GM12878 (cell line): ENCODE results near the gene FAM219A. TPM values are rescaled to one million over a fixed set of nuclear protein-coding genes. Genes with fewer than 3 reads are reported as not detected.

Source experiments
- ATAC-seq: fragments of 200-7000 bp; cut with Tn5 transposase; 3 replicates; pipeline ENCODE4 v1.9.1; 2020; ENCODE audit warnings: mild to moderate bottlenecking, moderate library complexity
- BruUV-seq: library from RNA; stranded (reverse); fragments of 400-500 nt; replicated peaks from 2 replicates; lab custom pipeline; 2021; lab: Mats Ljungman, UMichigan
- CTCF ChIA-PET: fragments of 300-600 bp; sonication (Branson Sonifier 250); formaldehyde crosslinking; extraction: SDS; loops from one replicate; lab custom pipeline; 2021; ENCODE audit warnings: inconsistent platforms; lab: Yijun Ruan, JAX
- POLR2A ChIA-PET: fragments of 350-600 bp; formaldehyde crosslinking; extraction: SDS; loops from one replicate; lab custom pipeline; 2021; ENCODE audit warnings: inconsistent platforms; lab: Charles Lee
- RAD21 ChIA-PET: fragments of 300-600 bp; sonication (Branson Sonifier 250); formaldehyde crosslinking; loops from one replicate; lab custom pipeline; 2023; ENCODE audit warnings: antibody characterized with exemption; ENCODE audit not compliant: unreplicated experiment; lab: Charles Lee
- SMC1A ChIA-PET: fragments of 300-600 bp; sonication (Branson Sonifier 250); formaldehyde crosslinking; loops from one replicate; lab custom pipeline; 2023; ENCODE audit not compliant: unreplicated experiment, uncharacterized antibody; lab: Charles Lee
- DNase-seq: peaks from one replicate; pipeline ENCODE4 v3.0.0-alpha.2; 2011; ENCODE audit warnings: low read depth, low spot score
- FAIRE-seq: peaks from 3 replicates; lab custom pipeline; 2011; peaks lifted over from hg19 to GRCh38; lab: Jason Lieb, UNC
- H2AFZ ChIP-seq: 2 replicates; pipeline ENCODE4 v1.6.0; 2011; ENCODE audit warnings: low read depth, low read length, control low read depth; ENCODE audit not compliant: control insufficient read depth
- H3K27ac ChIP-seq: 2 replicates; pipeline ENCODE4 v1.5.1; 2011; ENCODE audit warnings: control low read depth; ENCODE audit not compliant: control insufficient read depth, insufficient read depth
- H3K27me3 ChIP-seq, 2 experiments: replicated peaks in 1 of 2; 2 replicates each; pipeline versions ENCODE4 v1.6.0 to v1.6.1; 2011; ENCODE audit warnings: low read length in 1 of 2; ENCODE audit not compliant: control insufficient read depth in 2 of 2, insufficient read depth in 2 of 2
- H3K36me3 ChIP-seq, 2 experiments: 2 replicates each; pipeline ENCODE4 v1.5.1; 2011; ENCODE audit warnings: low read length in 1 of 2; ENCODE audit not compliant: control insufficient read depth in 2 of 2, insufficient read depth in 2 of 2
- H3K4me1 ChIP-seq: 2 replicates; pipeline ENCODE4 v1.6.1; 2011; ENCODE audit warnings: mild to moderate bottlenecking, low read length, moderate library complexity, mixed read lengths; ENCODE audit not compliant: control insufficient read depth, insufficient read depth
- H3K4me2 ChIP-seq: 2 replicates; pipeline ENCODE4 v1.6.0; 2011; ENCODE audit warnings: control low read depth; ENCODE audit not compliant: control insufficient read depth, insufficient read depth
- H3K4me3 ChIP-seq: fragments of 200-600 bp; sonication (generic); 2 replicates; pipeline ENCODE4 v1.5.1; 2016
- H3K79me2 ChIP-seq: 2 replicates; pipeline ENCODE4 v1.6.0; 2011; ENCODE audit warnings: low read length; ENCODE audit not compliant: control insufficient read depth, insufficient read depth
- H3K9ac ChIP-seq: 2 replicates; pipeline ENCODE4 v1.8.0; 2011; ENCODE audit warnings: low read length, control low read depth, mixed read lengths; ENCODE audit not compliant: control insufficient read depth, insufficient read depth
- H3K9me3 ChIP-seq: replicated peaks from 3 replicates; pipeline ENCODE4 v1.5.1; 2011; ENCODE audit warnings: mild to moderate bottlenecking, low read length; ENCODE audit not compliant: control insufficient read depth, insufficient read depth
- H4K20me1 ChIP-seq: 2 replicates; pipeline ENCODE4 v1.6.0; 2011; ENCODE audit not compliant: control insufficient read depth, insufficient read depth
- BMI1 ChIP-seq: fragments of 450-650 bp; IDR thresholded peaks from 2 replicates; pipeline ENCODE4 v1.6.1; 2016; ENCODE audit warnings: mild to moderate bottlenecking, moderate library complexity, borderline replicate concordance
- CREB1 ChIP-seq: IDR thresholded peaks from 2 replicates; pipeline ENCODE4 v1.6.1; 2012; ENCODE audit warnings: low read depth, mild to moderate bottlenecking, inconsistent platforms
- IKZF1 ChIP-seq: fragments of 450-650 bp; conservative IDR thresholded peaks from 2 replicates; pipeline ENCODE4 v1.6.1; 2017; ENCODE audit warnings: antibody characterized with exemption, mild to moderate bottlenecking
- JUNB ChIP-seq: IDR thresholded peaks from 2 replicates; pipeline ENCODE4 v1.6.1; 2016; ENCODE audit warnings: antibody characterized with exemption, mild to moderate bottlenecking
- MEF2A ChIP-seq: IDR thresholded peaks from 2 replicates; pipeline ENCODE4 v1.6.1; 2011; ENCODE audit warnings: low read depth, mild to moderate bottlenecking, low read length, moderate library complexity; ENCODE audit not compliant: insufficient read depth
- NR2F1 ChIP-seq: fragments of 450-650 bp; conservative IDR thresholded peaks from 2 replicates; pipeline ENCODE4 v1.6.1; 2017; ENCODE audit warnings: mild to moderate bottlenecking
- PAX8 ChIP-seq: fragments of 450-650 bp; IDR thresholded peaks from 2 replicates; pipeline ENCODE4 v1.6.1; 2017; ENCODE audit warnings: mild to moderate bottlenecking, moderate library complexity
- RAD21 ChIP-seq: IDR thresholded peaks from 2 replicates; pipeline ENCODE4 v1.6.1; 2011; ENCODE audit warnings: mild to moderate bottlenecking, low read depth, low read length, moderate library complexity; ENCODE audit not compliant: insufficient read depth
- RB1 ChIP-seq: fragments of 450-650 bp; formaldehyde crosslinking; IDR thresholded peaks from 2 replicates; pipeline ENCODE4 v1.6.1; 2017; ENCODE audit warnings: mild to moderate bottlenecking, borderline replicate concordance
- RELA ChIP-seq: fragments of 450-650 bp; IDR thresholded peaks from 2 replicates; pipeline ENCODE4 v1.8.0; 2014; ENCODE audit warnings: borderline replicate concordance; ENCODE audit not compliant: partially characterized antibody
- SIN3A ChIP-seq: IDR thresholded peaks from 2 replicates; pipeline ENCODE4 v1.6.1; 2012; ENCODE audit warnings: low read depth, low read length, improper control_type of control experiment
- SIX5 ChIP-seq: IDR thresholded peaks from 2 replicates; pipeline ENCODE4 v1.6.1; 2011; ENCODE audit warnings: mild to moderate bottlenecking, low read depth, low read length, moderate library complexity; ENCODE audit not compliant: severe bottlenecking
- TCF7 ChIP-seq: IDR thresholded peaks from 2 replicates; pipeline ENCODE4 v1.6.1; 2014; ENCODE audit warnings: antibody characterized with exemption, borderline replicate concordance
- ZNF384 ChIP-seq: IDR thresholded peaks from 2 replicates; pipeline ENCODE4 v1.6.1; 2012; ENCODE audit warnings: low read depth, mild to moderate bottlenecking, low read length, improper control_type of control experiment, borderline replicate concordance
- WGBS: methylation state at CpG from one replicate; pipeline ENCODE4 v1.1.6; 2016; ENCODE audit warnings: low lambda C conversion rate; ENCODE audit not compliant: insufficient replicate concordance, insufficient coverage; ENCODE audit errors: missing lambda C conversion rate; 5-methylcytosine and 5-hydroxymethylcytosine counted together
- in situ Hi-C: fragments of 300-500 bp; cut with MboI; formaldehyde crosslinking; loops from 9 replicates; pipeline ENCODE4 v1.14.3; 2018; ENCODE audit warnings: mixed read lengths
- intact Hi-C: fragments of 100-400 bp; cut with micrococcal nuclease; formaldehyde crosslinking; loops from one replicate; pipeline ENCODE4 v1.14.2; 2022; ENCODE audit not compliant: unreplicated experiment
- polyA plus RNA-seq, 11 experiments: library from polyadenylated mRNA; depleted of rRNA in 4 of 11; unstranded in 6 of 11; stranded (reverse) in 5 of 11; fragments of >200 nt; fragmentation: Nextera tagmentation in 4 of 11; fragmentation: Illumina TruSeq in 1 of 11; extraction: Ambion mirVana in 4 of 11; extraction: Trizol in 1 of 11; gene quantifications; 1 replicate in 1 of 11; 2 replicates in 10 of 11; pipeline versions ENCODE4 v1.2.1 to v1.2.3, GENCODE V29; 2011 to 2016; ENCODE audit warnings: inconsistent platforms in 2 of 11, missing spikeins in 2 of 11, low read depth in 1 of 11
- total RNA-seq, 4 experiments: library from RNA; depleted of rRNA in 3 of 4; stranded (reverse); fragments of >200 nt in 3 of 4; fragmentation: Illumina TruSeq in 1 of 4; extraction: Trizol in 1 of 4; gene quantifications; 2 replicates each; pipeline versions ENCODE4 v1.2.1 to v1.2.3, GENCODE V29; 2013 to 2021
- TF ChIP-seq, protein P1 (sequence below): IDR thresholded peaks from 2 replicates; pipeline ENCODE4 v1.6.1; 2012; ENCODE audit warnings: low read depth, low read length, improper control_type of control experiment

The FAM219A gene
- total and polyA plus RNA-seq, 10 of the 15 experiments (the other 5 are each of a cell fraction or from before 2014, with no cell fraction given), result 0.11 to 2.0 (median 0.71) TPM

DNA sequence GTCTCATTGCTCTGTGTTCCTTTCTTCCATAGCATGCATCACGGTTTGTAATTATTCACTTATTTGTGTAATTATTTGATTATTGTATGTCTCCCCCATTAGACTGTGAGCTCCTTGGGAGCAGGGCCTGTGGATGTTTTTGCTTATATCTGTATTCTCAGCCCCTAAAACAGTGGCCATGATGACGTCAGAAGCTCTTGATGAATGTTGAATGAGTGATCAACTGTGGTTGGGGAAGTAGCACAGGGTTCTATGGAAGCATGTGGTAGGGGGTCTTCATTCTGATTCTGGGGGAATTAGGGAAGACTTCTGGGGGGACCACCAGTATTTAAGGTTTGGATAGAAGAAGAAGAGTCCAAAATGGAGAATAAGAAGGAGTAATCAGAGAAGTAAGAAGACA lies 6.2 kb upstream of the FAM219A start:
- no peaks in the 10 kb centered on the region for H3K4me1 ChIP-seq
- DNase-seq (no peak), FAIRE-seq (no peak), ATAC-seq (no peak)
- H3K9me3 ChIP-seq, result no peaks in the 10 kb centered on the region
- ChIA-PET POLR2A (no interaction called here), RAD21 (no interaction called here), SMC1A (no interaction called here), CTCF (interaction anchor here (1.5 kb wide), 1 partner anchor 37 kb away, joined by 4 read pairs; no protein-coding TSS in a partner anchor)
- WGBS, result 3% methylated on average over 2 of the region's 2 CpGs
- H2AFZ ChIP-seq, result no peak overlapping the region
- intact Hi-C loops, result no loop called here
- TF ChIP-seq, protein P1, sequence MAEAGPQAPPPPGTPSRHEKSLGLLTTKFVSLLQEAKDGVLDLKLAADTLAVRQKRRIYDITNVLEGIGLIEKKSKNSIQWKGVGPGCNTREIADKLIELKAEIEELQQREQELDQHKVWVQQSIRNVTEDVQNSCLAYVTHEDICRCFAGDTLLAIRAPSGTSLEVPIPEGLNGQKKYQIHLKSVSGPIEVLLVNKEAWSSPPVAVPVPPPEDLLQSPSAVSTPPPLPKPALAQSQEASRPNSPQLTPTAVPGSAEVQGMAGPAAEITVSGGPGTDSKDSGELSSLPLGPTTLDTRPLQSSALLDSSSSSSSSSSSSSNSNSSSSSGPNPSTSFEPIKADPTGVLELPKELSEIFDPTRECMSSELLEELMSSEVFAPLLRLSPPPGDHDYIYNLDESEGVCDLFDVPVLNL, result no peak
- TF ChIP-seq ZNF384 (no peak), MEF2A (no peak), JUNB (no peak), RAD21 (no peak)
- in situ Hi-C loops, result no loop called here
- H3K9ac ChIP-seq, result no peak overlapping the region
- no peak overlapping the region for H3K4me3 ChIP-seq
- no peaks in the 10 kb centered on the region for H3K36me3 ChIP-seq
- no TSS peak for BruUV-seq
- no peak overlapping the region for H3K27ac ChIP-seq
- no peak overlapping the region for H3K4me2 ChIP-seq
- H3K27me3 ChIP-seq, result peaks cover 0 to 11% of the 10 kb centered on the region in 2 experiments; a peak in 2 of 4 replicates
- H3K79me2 ChIP-seq, result no peaks in the 10 kb centered on the region
- H4K20me1 ChIP-seq, result no peaks in the 10 kb centered on the region

DNA sequence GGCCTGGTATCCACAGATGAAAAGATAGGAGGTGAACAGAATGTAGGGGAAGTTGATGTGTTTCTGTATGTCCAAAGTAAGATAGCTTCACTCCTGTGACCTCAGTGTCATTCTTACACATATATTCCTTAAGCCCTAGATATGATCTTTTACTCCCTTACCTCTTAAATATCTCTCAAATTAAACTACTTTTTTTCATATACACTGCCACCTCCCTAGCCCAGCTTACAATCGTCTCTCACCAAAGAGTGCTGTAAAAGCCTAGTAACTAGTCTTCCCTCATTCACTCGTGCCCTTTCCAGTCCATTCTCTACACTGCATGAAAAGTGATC lies 5.5 kb upstream of the FAM219A start:
- Histone ChIP-seq H4K20me1 (no peaks in the 10 kb centered on the region), H2AFZ (no peak overlapping the region), H3K79me2 (no peaks in the 10 kb centered on the region), H3K36me3 (no peaks in the 10 kb centered on the region), H3K4me3 (no peak overlapping the region), H3K27ac (no peak overlapping the region), H3K4me2 (no peak overlapping the region), H3K27me3 (peaks cover 0 to 11% of the 10 kb centered on the region in 2 experiments; a peak in 3 of 4 replicates), H3K9ac (no peak overlapping the region), H3K9me3 (no peaks in the 10 kb centered on the region), H3K4me1 (no peaks in the 10 kb centered on the region)
- no peak for FAIRE-seq
- ChIA-PET RAD21 (no interaction called here), SMC1A (interaction anchor here (1.2 kb wide), 1 partner anchor 10 kb away, joined by 5 read pairs; no protein-coding TSS in a partner anchor), POLR2A (no interaction called here), CTCF (interaction anchor here (1.2 to 1.5 kb wide), 2 partner anchors 36 to 38 kb away, joined by 3 to 4 read pairs; no protein-coding TSS in a partner anchor)
- ATAC-seq, result no peak
- intact Hi-C loops, result no loop called here
- no peak for DNase-seq
- BruUV-seq, result no TSS peak
- in situ Hi-C loops, result no loop called here
- WGBS, result 18% methylated on average over 2 of the region's 2 CpGs
- TF ChIP-seq NR2F1, result no peak
- TF ChIP-seq RELA, result no peak
- no peak for TF ChIP-seq PAX8
- no peak for TF ChIP-seq CREB1
- TF ChIP-seq SIX5, result no peak
- TF ChIP-seq RB1, result no peak
- TF ChIP-seq SIN3A, result no peak
- TF ChIP-seq IKZF1, result no peak
- no peak for TF ChIP-seq BMI1
- TF ChIP-seq TCF7, result no peak
